Measurements from ENCODE around the gene PTPRN2.

Gene PTPRN2

GRCh38 chr7:157754416-157754790 lies 833.2 kb downstream of the PTPRN2 start:
- DNase-seq (ENCODE audit: low read depth): no peak
- TF ChIP-seq CTCF (IDR thresholded peaks at IDR 0.05; ENCODE audit: low read depth, low read length, missing control alignments): no peak
- H3K4me3 ChIP-seq (ENCODE audit: low read depth, low read length): no peak overlapping the region

GRCh38 chr7:157753713-157754415 lies 833.8 kb downstream of the PTPRN2 start:
- DNase-seq (ENCODE audit: low read depth): no peak
- no peak for TF ChIP-seq CTCF (IDR thresholded peaks at IDR 0.05; ENCODE audit: low read depth, low read length, missing control alignments)
- no peak overlapping the region for H3K4me3 ChIP-seq (ENCODE audit: low read depth, low read length)

GRCh38 chr7:157752832-157753291 lies 834.8 kb downstream of the PTPRN2 start:
- TF ChIP-seq CTCF (IDR thresholded peaks at IDR 0.05; ENCODE audit: low read depth, low read length, missing control alignments): no peak
- no peak overlapping the region for H3K4me3 ChIP-seq (ENCODE audit: low read depth, low read length)
- DNase-seq (ENCODE audit: low read depth): no peak

- no peak overlapping the region for H3K4me3 ChIP-seq (ENCODE audit: low read depth, low read length)
- no peak for DNase-seq (ENCODE audit: low read depth)
- TF ChIP-seq CTCF (IDR thresholded peaks at IDR 0.05; ENCODE audit: low read depth, low read length, missing control alignments): no peak
Observed at GRCh38 chr7:157751951-157752673, 835.5 kb downstream of the PTPRN2 start.

- H3K4me3 ChIP-seq (ENCODE audit: low read depth, low read length): no peak overlapping the region
- no peak for DNase-seq (ENCODE audit: low read depth)
- TF ChIP-seq CTCF (IDR thresholded peaks at IDR 0.05; ENCODE audit: low read depth, low read length, missing control alignments): no peak
Observed at GRCh38 chr7:157751406-157751805, 836.2 kb downstream of the PTPRN2 start.

GRCh38 chr7:157750291-157750690 lies 837.3 kb downstream of the PTPRN2 start:
- no peak overlapping the region for H3K4me3 ChIP-seq (ENCODE audit: low read depth, low read length)
- no peak for TF ChIP-seq CTCF (IDR thresholded peaks at IDR 0.05; ENCODE audit: low read depth, low read length, missing control alignments)
- DNase-seq (ENCODE audit: low read depth): no peak
